ENCODE measurements around the gene SMARCA2.

Gene SMARCA2

DNA sequence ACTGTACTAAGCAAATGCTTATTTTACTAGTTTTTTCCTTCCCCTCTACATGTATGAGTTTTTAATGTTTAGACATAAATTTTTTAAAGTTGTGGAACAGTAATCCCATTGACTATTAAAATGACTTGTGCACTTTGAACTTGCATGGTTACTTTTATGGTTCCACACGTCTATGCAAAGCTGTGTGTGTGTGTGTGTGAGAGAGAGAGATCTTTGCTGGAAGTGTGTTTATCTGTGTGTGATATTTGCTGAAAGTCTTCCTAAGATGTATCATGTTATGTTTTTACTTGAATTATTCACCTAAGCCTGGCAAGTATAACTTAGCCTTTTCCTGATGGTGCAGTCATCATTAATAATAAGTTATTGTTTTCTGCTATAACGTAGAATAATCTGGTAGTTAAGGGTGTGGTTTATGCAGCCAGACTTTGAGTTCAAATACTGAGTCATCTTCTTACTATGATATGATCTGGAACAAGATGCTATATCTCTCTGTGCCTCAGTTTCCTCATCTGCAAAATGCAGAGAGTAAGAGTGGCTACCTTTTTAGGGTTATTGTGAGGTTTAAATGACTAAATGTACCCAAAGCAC lies 138.6 kb downstream of the SMARCA2 start:
- no peak for TF ChIP-seq CTCF (IDR thresholded peaks at IDR 0.05; ENCODE audit: control extremely low read depth, extremely low read depth, low read depth, missing control alignments)
- ChIA-PET POLR2A (no interaction called here), CTCF (interaction anchor here (1.2 kb wide), 1 partner anchor 21 kb away, joined by 6 read pairs; no protein-coding TSS in a partner anchor)
- DNase-seq (ENCODE audit: extremely low spot score) = no peak

DNA sequence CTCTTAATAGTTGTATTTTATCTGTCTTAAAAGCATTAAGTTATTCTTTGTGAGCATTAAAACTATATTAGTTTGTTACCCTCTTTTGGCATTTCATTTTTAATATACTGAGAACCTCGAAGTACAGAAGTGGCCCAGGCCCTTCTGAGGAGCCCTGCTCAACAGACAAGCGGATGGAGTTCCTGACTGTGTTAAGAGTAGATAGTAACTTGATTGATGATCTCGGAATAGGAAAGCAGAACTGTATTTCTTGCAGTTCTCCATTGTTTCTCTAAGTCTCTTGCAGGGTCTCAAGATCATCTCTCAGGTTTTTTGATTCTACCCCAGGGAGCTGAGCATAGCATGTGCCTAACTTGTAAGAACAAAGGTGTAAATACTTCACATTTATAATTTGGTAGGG lies 139.6 kb downstream of the SMARCA2 start:
- POLR2A ChIA-PET = no interaction called here
- CTCF ChIA-PET = no interaction called here
- no peak for DNase-seq (ENCODE audit: extremely low spot score)
- no peak for TF ChIP-seq CTCF (IDR thresholded peaks at IDR 0.05; ENCODE audit: control extremely low read depth, extremely low read depth, low read depth, missing control alignments)

DNA sequence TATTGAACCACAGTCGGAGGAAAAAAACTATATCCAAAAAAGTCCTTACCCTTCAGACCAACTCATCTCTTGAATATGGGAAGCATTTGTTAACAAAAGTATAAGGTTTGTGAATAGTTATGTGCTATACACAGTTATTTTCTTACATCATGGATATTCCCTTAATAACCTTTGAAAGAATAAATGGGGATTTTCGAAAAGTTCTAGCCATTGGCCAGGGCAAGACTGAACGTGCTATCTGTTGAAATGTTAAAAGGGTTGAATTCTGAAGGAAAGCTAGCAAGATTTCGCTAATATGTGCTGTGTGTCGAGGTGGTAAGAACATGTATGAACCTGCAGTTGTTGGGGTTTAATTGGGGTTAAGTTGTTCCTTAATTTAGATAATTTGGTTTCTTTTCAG lies 140.8 kb downstream of the SMARCA2 start:
- CTCF ChIA-PET = no interaction called here
- no peak for DNase-seq (ENCODE audit: extremely low spot score)
- POLR2A ChIA-PET = no interaction called here
- no peak for TF ChIP-seq CTCF (IDR thresholded peaks at IDR 0.05; ENCODE audit: control extremely low read depth, extremely low read depth, low read depth, missing control alignments)

GRCh38 chr9:2157277-2158110 lies 142.3 kb downstream of the SMARCA2 start:
- ChIA-PET CTCF (interaction anchor here (1.6 kb wide), 1 partner anchor 10 kb away, joined by 4 read pairs; no protein-coding TSS in a partner anchor), POLR2A (no interaction called here)
- DNase-seq (ENCODE audit: extremely low spot score) = peak; percentile 18
- no peak for TF ChIP-seq CTCF (IDR thresholded peaks at IDR 0.05; ENCODE audit: control extremely low read depth, extremely low read depth, low read depth, missing control alignments)

- ChIA-PET CTCF (interaction anchor here (1.6 kb wide), 1 partner anchor 10 kb away, joined by 4 read pairs; no protein-coding TSS in a partner anchor), POLR2A (no interaction called here)
- TF ChIP-seq CTCF (IDR thresholded peaks at IDR 0.05; ENCODE audit: control extremely low read depth, extremely low read depth, low read depth, missing control alignments) = no peak
- DNase-seq (ENCODE audit: extremely low spot score) = peak; percentile 32
Measured at GRCh38 chr9:2158111-2158610, 143.0 kb downstream of the SMARCA2 start.

DNA sequence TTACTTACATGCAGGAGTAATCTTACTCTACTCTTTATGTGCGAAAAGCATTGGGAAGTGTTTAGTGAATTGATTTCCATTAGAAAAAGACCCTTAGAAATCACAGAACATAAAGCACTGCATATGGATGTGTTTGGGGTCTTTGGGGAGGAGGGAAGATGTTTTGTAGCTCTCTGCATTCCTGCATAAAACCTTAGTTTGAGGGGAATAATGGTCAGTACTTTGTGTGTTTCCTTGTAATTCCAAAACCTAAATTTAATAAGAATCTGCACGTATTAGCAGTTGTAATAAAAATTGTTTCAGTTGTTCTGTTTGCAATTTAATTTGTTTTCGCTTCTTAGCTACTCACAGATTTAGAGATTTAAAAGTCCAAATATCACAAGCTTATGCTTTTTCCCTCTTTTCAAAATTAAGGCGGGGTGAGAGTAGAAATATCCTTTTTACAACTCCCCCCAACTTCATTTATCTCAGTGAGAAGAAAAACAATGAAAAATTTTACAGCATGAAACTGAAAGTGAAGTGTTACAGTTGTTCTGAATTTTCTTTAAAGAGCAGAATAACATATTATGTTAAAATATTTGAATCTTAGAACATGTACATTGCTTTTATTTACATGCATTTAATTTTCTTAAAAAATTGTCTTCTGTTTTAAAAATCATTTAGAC lies 143.8 kb downstream of the SMARCA2 start:
- TF ChIP-seq CTCF (IDR thresholded peaks at IDR 0.05; ENCODE audit: control extremely low read depth, extremely low read depth, low read depth, missing control alignments) = no peak
- POLR2A ChIA-PET = no interaction called here

More for the DNA sequence above, 143.8 kb downstream of the SMARCA2 start:
- CTCF ChIA-PET = interaction anchor here (1.0 to 3.5 kb wide), 4 partner anchors 9 to 24 kb away, joined by 3 to 12 read pairs (median 6); no protein-coding TSS in a partner anchor
- no peak for DNase-seq (ENCODE audit: extremely low spot score)
